IMR-90 (cell line): ENCODE measurements around the gene RNF148. TPM values are rescaled to one million over a fixed set of nuclear protein-coding genes. Genes with fewer than 3 reads are reported as not detected.

Source experiments
- ATAC-seq: fragments of 200-7000 bp; cut with Tn5 transposase; 2 replicates; pipeline ENCODE4 v1.9.1; 2020; ENCODE audit warnings: low read depth, mild to moderate bottlenecking, moderate library complexity
- BruUV-seq: library from RNA; stranded (reverse); fragments of 400-500 nt; replicated peaks from 2 replicates; lab custom pipeline; 2021; lab: Mats Ljungman, UMichigan
- CTCF ChIA-PET: fragments of 300-600 bp; formaldehyde crosslinking; extraction: SDS; loops from one replicate; lab custom pipeline; 2021; ENCODE audit warnings: antibody characterized with exemption; lab: Yijun Ruan, JAX
- POLR2A ChIA-PET: fragments of 300-600 bp; sonication (Branson Sonifier 250); formaldehyde crosslinking; loops from one replicate; lab custom pipeline; 2022; ENCODE audit warnings: antibody characterized with exemption; ENCODE audit not compliant: unreplicated experiment; lab: Charles Lee
- DNase-seq: peaks from one replicate; pipeline ENCODE4 v3.0.0; 2013
- H2AFZ ChIP-seq: replicated peaks from 2 replicates; pipeline ENCODE3; 2013; ENCODE audit warnings: low read length, mild to moderate bottlenecking; ENCODE audit not compliant: poor library complexity
- H2AK5ac ChIP-seq: 2 replicates; pipeline ENCODE4 v1.6.1; 2013; ENCODE audit warnings: low read depth, low read length, inconsistent platforms
- H2AK9ac ChIP-seq: replicated peaks from 2 replicates; pipeline ENCODE3; 2013; ENCODE audit warnings: mild to moderate bottlenecking, low read depth, low read length, moderate library complexity; ENCODE audit not compliant: poor library complexity
- H2BK120ac ChIP-seq: 2 replicates; pipeline ENCODE4 v1.6.1; 2013; ENCODE audit warnings: low read depth, low read length, inconsistent platforms
- H2BK15ac ChIP-seq: 3 replicates; pipeline ENCODE4 v1.6.1; 2013; ENCODE audit warnings: low read depth, low read length, inconsistent platforms
- H2BK20ac ChIP-seq: 2 replicates; pipeline ENCODE4 v1.6.1; 2013; ENCODE audit warnings: low read depth, mild to moderate bottlenecking, inconsistent platforms, low read length, moderate library complexity
- H2BK5ac ChIP-seq: 2 replicates; pipeline ENCODE4 v1.6.1; 2013; ENCODE audit warnings: mild to moderate bottlenecking, low read depth, low read length, inconsistent platforms; ENCODE audit not compliant: poor library complexity, severe bottlenecking
- H3K14ac ChIP-seq: replicated peaks from 2 replicates; pipeline ENCODE4 v1.6.1; 2013; ENCODE audit warnings: low read depth, low read length, inconsistent platforms
- H3K18ac ChIP-seq: 2 replicates; pipeline ENCODE4 v1.6.1; 2013; ENCODE audit warnings: low read depth, low read length, control low read depth
- H3K23ac ChIP-seq: 2 replicates; pipeline ENCODE4 v1.6.1; 2013; ENCODE audit warnings: low read depth, low read length, inconsistent platforms
- H3K27ac ChIP-seq: 2 replicates; pipeline ENCODE4 v1.5.1; 2013; ENCODE audit warnings: mild to moderate bottlenecking, control low read depth, low read length; ENCODE audit not compliant: insufficient read depth
- H3K27me3 ChIP-seq: 2 replicates; pipeline ENCODE4 v1.6.1; 2013; ENCODE audit warnings: low read length; ENCODE audit not compliant: control insufficient read depth, insufficient read depth
- H3K36me3 ChIP-seq: 2 replicates; pipeline ENCODE4 v1.6.1; 2013; ENCODE audit warnings: low read length, mixed read lengths; ENCODE audit not compliant: control insufficient read depth, insufficient read depth
- H3K4ac ChIP-seq: 2 replicates; pipeline ENCODE4 v1.6.1; 2013; ENCODE audit warnings: low read depth, low read length, inconsistent platforms
- H3K4me1 ChIP-seq: 2 replicates; pipeline ENCODE4 v1.6.1; 2013; ENCODE audit warnings: low read length, mixed read lengths; ENCODE audit not compliant: control insufficient read depth, insufficient read depth
- H3K4me2 ChIP-seq: 2 replicates; pipeline ENCODE4 v1.6.1; 2013; ENCODE audit warnings: low read depth, mild to moderate bottlenecking, control low read depth, low read length, moderate library complexity
- H3K4me3 ChIP-seq: 2 replicates; pipeline ENCODE4 v1.5.1; 2013; ENCODE audit warnings: low read depth, mild to moderate bottlenecking, control low read depth, low read length, moderate library complexity; ENCODE audit not compliant: insufficient read depth
- H3K56ac ChIP-seq: 2 replicates; pipeline ENCODE4 v1.6.1; 2013; ENCODE audit warnings: low read length, inconsistent platforms; ENCODE audit not compliant: insufficient read depth; ENCODE audit errors: extremely low read depth
- H3K79me1 ChIP-seq, 2 experiments: 2 replicates each; pipeline ENCODE4 v1.6.1; 2013; ENCODE audit warnings: low read length in 2 of 2, inconsistent platforms in 1 of 2, low read depth in 1 of 2
- H3K9ac ChIP-seq: 2 replicates; pipeline ENCODE4 v1.6.1; 2013; ENCODE audit warnings: low read depth, low read length, control low read depth
- H3K9me1 ChIP-seq: 2 replicates; pipeline ENCODE4 v1.6.1; 2013; ENCODE audit warnings: low read length, inconsistent platforms; ENCODE audit not compliant: insufficient read depth
- H3K9me3 ChIP-seq: 2 replicates; pipeline ENCODE4 v1.6.1; 2013; ENCODE audit warnings: low read length; ENCODE audit not compliant: control insufficient read depth, insufficient read depth
- H4K20me1 ChIP-seq: 2 replicates; pipeline ENCODE4 v1.6.1; 2013; ENCODE audit warnings: low read length, inconsistent platforms; ENCODE audit not compliant: insufficient read depth
- H4K5ac ChIP-seq: 2 replicates; pipeline ENCODE4 v1.6.1; 2013; ENCODE audit warnings: mild to moderate bottlenecking, low read depth, low read length, control low read depth
- H4K8ac ChIP-seq, 2 experiments: 2 replicates each; pipeline ENCODE4 v1.6.1; 2013; ENCODE audit warnings: low read depth in 2 of 2, low read length in 2 of 2, control low read depth in 1 of 2, inconsistent platforms in 1 of 2
- H4K91ac ChIP-seq: 2 replicates; pipeline ENCODE4 v1.6.1; 2013; ENCODE audit warnings: low read depth, low read length, inconsistent platforms; ENCODE audit not compliant: insufficient read depth
- CEBPB ChIP-seq: IDR thresholded peaks from 2 replicates; pipeline ENCODE4 v1.6.1; 2012; ENCODE audit warnings: low read depth, low read length, improper control_type of control experiment
- CHD1 ChIP-seq: IDR thresholded peaks from 2 replicates; pipeline ENCODE4 v1.6.1; 2012; ENCODE audit warnings: low read depth, low read length, improper control_type of control experiment
- CTCF ChIP-seq: conservative IDR thresholded peaks from 2 replicates; pipeline ENCODE4 v1.5.1; 2012; ENCODE audit warnings: mild to moderate bottlenecking, low read depth, low read length, improper control_type of control experiment
- ELK1 ChIP-seq: fragments of 150-350 bp; IDR thresholded peaks from 2 replicates; pipeline ENCODE4 v1.6.1; 2016; ENCODE audit warnings: low read depth, mild to moderate bottlenecking, low read length, moderate library complexity, borderline replicate concordance
- MAFK ChIP-seq: IDR thresholded peaks from 2 replicates; pipeline ENCODE4 v1.6.1; 2012; ENCODE audit warnings: low read depth, low read length, improper control_type of control experiment
- NFE2L2 ChIP-seq: fragments of 150-350 bp; IDR thresholded peaks from 2 replicates; pipeline ENCODE4 v1.6.1; 2016; ENCODE audit warnings: low read depth, mild to moderate bottlenecking, low read length
- POLR2A ChIP-seq: IDR thresholded peaks from 2 replicates; pipeline ENCODE4 v1.6.1; 2012; ENCODE audit warnings: mild to moderate bottlenecking, low read depth, low read length
- RAD21 ChIP-seq: IDR thresholded peaks from 2 replicates; pipeline ENCODE4 v1.6.1; 2012; ENCODE audit warnings: low read length, improper control_type of control experiment
- RFX5 ChIP-seq: IDR thresholded peaks from 2 replicates; pipeline ENCODE4 v1.8.0; 2012; ENCODE audit warnings: low read depth, mild to moderate bottlenecking, low read length, moderate library complexity
- SMC3 ChIP-seq: fragments of 150-350 bp; IDR thresholded peaks from 2 replicates; pipeline ENCODE4 v1.6.1; 2016; ENCODE audit warnings: low read depth, mild to moderate bottlenecking, antibody characterized with exemption, low read length, moderate library complexity
- USF2 ChIP-seq: fragments of 150-350 bp; IDR thresholded peaks from 2 replicates; pipeline ENCODE4 v1.6.1; 2017; ENCODE audit warnings: mild to moderate bottlenecking, antibody characterized with exemption, low read length, low read depth
- WGBS, 2 experiments: methylation state at CpG; one replicate each; pipeline versions ENCODE4 v1.1.5 to v1.1.7; 2013; ENCODE audit warnings: missing lambda C conversion rate in 2 of 2; ENCODE audit not compliant: insufficient read length in 1 of 2; ENCODE audit errors: extremely low coverage in 2 of 2; 5-methylcytosine and 5-hydroxymethylcytosine counted together
- dilution Hi-C: fragments of 300-500 bp; cut with HindIII; formaldehyde crosslinking; loops from one replicate; pipeline ENCODE4 v1.14.3; 2018; ENCODE audit warnings: low sequenced_read_pairs; ENCODE audit not compliant: unreplicated experiment
- in situ Hi-C: fragments of 300-500 bp; cut with MboI; formaldehyde crosslinking; loops from 3 replicates; pipeline ENCODE4 v1.14.3; 2019; ENCODE audit warnings: low sequenced_read_pairs, inconsistent platforms, mixed read lengths
- intact Hi-C: fragments of 100-400 bp; cut with micrococcal nuclease; formaldehyde crosslinking; loops from 2 replicates; pipeline ENCODE4 v1.10.0; 2022
- polyA plus RNA-seq, 3 experiments: library from polyadenylated mRNA; depleted of rRNA; stranded (reverse); fragments of >200 nt; gene quantifications; 2 replicates each; pipeline ENCODE4 v1.2.3, GENCODE V29; 2012; ENCODE audit warnings: low replicate concordance in 1 of 3
- total RNA-seq: library from RNA; depleted of rRNA; stranded (reverse); fragments of >200 nt; gene quantifications from 2 replicates; pipeline ENCODE4 v1.2.3, GENCODE V29; 2012

The RNF148 gene
- total and polyA plus RNA-seq, 2 of the 4 experiments (the other 2 are of a cell fraction) = not detected

- intact Hi-C loops = no loop called here
- Histone ChIP-seq H3K4me2 (no peak overlapping the region), H4K5ac (no peak overlapping the region), H3K79me1 (no peaks in the 10 kb centered on the region), H2BK20ac (no peak overlapping the region), H2BK120ac (no peak overlapping the region), H2BK15ac (no peak overlapping the region), H3K4ac (no peak overlapping the region), H3K4me3 (no peak overlapping the region), H3K36me3 (no peaks in the 10 kb centered on the region), H2BK5ac (no peak overlapping the region), H4K8ac (no peak overlapping the region), H2AFZ (no peak overlapping the region), H3K9ac (no peak overlapping the region), H4K91ac (no peak overlapping the region), H3K27me3 (no peaks in the 10 kb centered on the region), H2AK9ac (no peak overlapping the region), H3K4me1 (no peaks in the 10 kb centered on the region), H3K14ac (no peak overlapping the region), H3K9me1 (no peaks in the 10 kb centered on the region), H4K20me1 (no peaks in the 10 kb centered on the region), H3K27ac (no peak overlapping the region), H3K9me3 (no peaks in the 10 kb centered on the region), H3K18ac (no peak overlapping the region), H2AK5ac (no peak overlapping the region), H3K56ac (no peak overlapping the region), H3K23ac (no peak overlapping the region)
- dilution Hi-C loops = no loop called here
- TF ChIP-seq POLR2A = no peak
- TF ChIP-seq USF2 = no peak
- no peak for TF ChIP-seq SMC3
- TF ChIP-seq NFE2L2 = no peak
- no peak for TF ChIP-seq RFX5
- TF ChIP-seq CHD1 = no peak
- TF ChIP-seq MAFK = no peak
- no peak for TF ChIP-seq CEBPB
- no peak for TF ChIP-seq RAD21
- TF ChIP-seq CTCF = no peak
- no peak for TF ChIP-seq ELK1
- CTCF ChIA-PET = interaction anchor here (0.5 kb wide), 1 partner anchor 177 kb away, joined by 4 read pairs; no protein-coding TSS in a partner anchor
- no CpG with 5 or more reads among the region's 1 CpG for WGBS, 2 experiments
- in situ Hi-C loops = no loop called here
- DNase-seq = no peak
- no peak for ATAC-seq
- POLR2A ChIA-PET = no interaction called here
- no TSS peak for BruUV-seq
Observed at GRCh38 chr7:122736183-122736582, 33.5 kb upstream of the RNF148 start.
